Endothelial cell of umbilical vein (primary cell): ENCODE results near the gene PRPF8. TPM values are rescaled to one million over a fixed set of nuclear protein-coding genes. Genes with fewer than 3 reads are reported as not detected.

Source experiments
- BruUV-seq: library from RNA; stranded (reverse); fragments of 400-500 nt; replicated peaks from 2 replicates; lab custom pipeline; 2021; lab: Mats Ljungman, UMichigan
- CTCF ChIA-PET: fragments of 300-600, 350-600 bp; sonication (Branson Sonifier 250); formaldehyde crosslinking; loops from one replicate; lab custom pipeline; 2021; ENCODE audit warnings: antibody characterized with exemption, inconsistent platforms; lab: Charles Lee
- POLR2A ChIA-PET: fragments of 300-600, 350-600 bp; sonication (Branson Sonifier 250); formaldehyde crosslinking; loops from one replicate; lab custom pipeline; 2021; ENCODE audit warnings: antibody characterized with exemption, inconsistent platforms; lab: Charles Lee
- DNase-seq: peaks from one replicate; pipeline ENCODE4 v3.0.0-alpha.2; 2011; ENCODE audit warnings: low read depth, low spot score
- FAIRE-seq: peaks from 2 replicates; lab custom pipeline; 2011; peaks lifted over from hg19 to GRCh38; lab: Jason Lieb, UNC
- H2AFZ ChIP-seq: 2 replicates; pipeline ENCODE4 v1.6.0; 2012; ENCODE audit warnings: low read depth, low read length, control low read depth, inconsistent platforms
- H3K27ac ChIP-seq: 2 replicates; pipeline ENCODE4 v1.5.1; 2011; ENCODE audit warnings: low read depth, mild to moderate bottlenecking, control low read depth, low read length, moderate library complexity; ENCODE audit not compliant: insufficient read depth
- H3K27me3 ChIP-seq, 2 experiments: 2 replicates each; pipeline versions ENCODE4 v1.6.0 to v1.6.1; 2011; ENCODE audit warnings: low read length in 2 of 2, mixed read lengths in 1 of 2; ENCODE audit not compliant: control insufficient read depth in 2 of 2, insufficient read depth in 2 of 2
- H3K36me3 ChIP-seq, 2 experiments: 2 replicates in 1 of 2; 3 replicates in 1 of 2; pipeline ENCODE4 v1.5.1; 2011; ENCODE audit warnings: low read length in 2 of 2, mild to moderate bottlenecking in 1 of 2, moderate library complexity in 1 of 2; ENCODE audit not compliant: control insufficient read depth in 2 of 2, insufficient read depth in 2 of 2; ENCODE audit errors: extremely low read depth in 1 of 2
- H3K4me1 ChIP-seq: 3 replicates; pipeline ENCODE4 v1.5.1; 2011; ENCODE audit warnings: mild to moderate bottlenecking, low read length; ENCODE audit not compliant: control insufficient read depth, insufficient read depth; ENCODE audit errors: extremely low read depth
- H3K4me2 ChIP-seq: 2 replicates; pipeline ENCODE4 v1.6.1; 2011; ENCODE audit warnings: low read length, control low read depth, mixed read lengths; ENCODE audit not compliant: insufficient read depth
- H3K4me3 ChIP-seq, 3 experiments: fragments of 200-600 bp in 1 of 3; sonication (generic), shearing (Covaris generic) in 1 of 3; replicated peaks in 1 of 3; 2 replicates each; pipeline ENCODE4 v1.5.1; 2011 to 2016; ENCODE audit warnings: control low read depth in 3 of 3, low read length in 3 of 3, mild to moderate bottlenecking in 2 of 3, inconsistent platforms in 1 of 3, low read depth in 1 of 3, moderate library complexity in 1 of 3; ENCODE audit not compliant: insufficient read depth in 1 of 3
- H3K79me2 ChIP-seq: 2 replicates; pipeline ENCODE4 v1.6.0; 2012; ENCODE audit warnings: low read length, inconsistent platforms; ENCODE audit not compliant: control insufficient read depth, insufficient read depth
- H3K9ac ChIP-seq: replicated peaks from 2 replicates; pipeline ENCODE3; 2011; ENCODE audit warnings: low read length, control low read depth; ENCODE audit not compliant: insufficient read depth; ENCODE audit errors: extremely low read depth
- H3K9me1 ChIP-seq: replicated peaks from 3 replicates; pipeline ENCODE4 v1.6.0; 2011; ENCODE audit warnings: mild to moderate bottlenecking, low read length; ENCODE audit not compliant: control insufficient read depth, insufficient read depth; ENCODE audit errors: extremely low read depth
- H3K9me3 ChIP-seq: replicated peaks from 2 replicates; pipeline ENCODE4 v1.5.1; 2012; ENCODE audit warnings: low read length, inconsistent platforms; ENCODE audit not compliant: control insufficient read depth, insufficient read depth
- H4K20me1 ChIP-seq: replicated peaks from 2 replicates; pipeline ENCODE3; 2011; ENCODE audit warnings: mild to moderate bottlenecking, low read length; ENCODE audit not compliant: control insufficient read depth, insufficient read depth; ENCODE audit errors: extremely low read depth
- CTCF ChIP-seq, 2 donors: IDR thresholded peaks; 1 replicate in 1 of 2; 2 replicates in 1 of 2; pipeline ENCODE4 v1.5.1; 2011; ENCODE audit warnings: low read length in 2 of 2, mild to moderate bottlenecking in 2 of 2, moderate library complexity in 2 of 2, control low read depth in 1 of 2, inconsistent platforms in 1 of 2, low read depth in 1 of 2; ENCODE audit not compliant: insufficient read depth in 1 of 2; ENCODE audit errors: extremely low read depth in 1 of 2
- EZH2 ChIP-seq: IDR thresholded peaks from 2 replicates; pipeline ENCODE4 v1.6.1; 2012; ENCODE audit warnings: borderline replicate concordance, low read depth, mild to moderate bottlenecking, moderate library complexity, low read length, inconsistent platforms; ENCODE audit not compliant: severe bottlenecking
- FOS ChIP-seq: IDR thresholded peaks from 2 replicates; pipeline ENCODE4 v1.6.1; 2011; ENCODE audit warnings: mild to moderate bottlenecking, low read length, moderate library complexity, borderline replicate concordance; ENCODE audit not compliant: insufficient read depth
- GATA2 ChIP-seq: IDR thresholded peaks from 2 replicates; pipeline ENCODE4 v1.7.0; 2011; ENCODE audit warnings: low read depth, mild to moderate bottlenecking, moderate library complexity, mixed read lengths, low read length; ENCODE audit not compliant: insufficient read length, insufficient read depth
- JUN ChIP-seq: IDR thresholded peaks from 2 replicates; pipeline ENCODE4 v1.6.1; 2011; ENCODE audit warnings: borderline replicate concordance, low read depth; ENCODE audit not compliant: insufficient read length, insufficient read depth
- MAX ChIP-seq: IDR thresholded peaks from 2 replicates; pipeline ENCODE4 v1.6.1; 2011; ENCODE audit not compliant: insufficient read depth, insufficient read length
- MYC ChIP-seq: IDR thresholded peaks from one replicate; pipeline ENCODE4 v1.6.1; 2011; ENCODE audit warnings: mild to moderate bottlenecking, low read depth, low read length
- POLR2A ChIP-seq: IDR thresholded peaks from 2 replicates; pipeline ENCODE4 v1.6.1; 2012; ENCODE audit warnings: low read depth, mild to moderate bottlenecking, control low read depth, low read length
- POLR2AphosphoS5 ChIP-seq: IDR thresholded peaks from 2 replicates; pipeline ENCODE4 v1.6.1; 2012; ENCODE audit warnings: low read depth, mild to moderate bottlenecking, control low read depth, low read length, moderate library complexity; ENCODE audit not compliant: insufficient read depth
- dilution Hi-C: fragments of 300-500 bp; cut with MboI; formaldehyde crosslinking; loops from one replicate; pipeline ENCODE4 v1.15.0; 2019; ENCODE audit warnings: low sequenced_read_pairs; ENCODE audit not compliant: extremely low pct_ligation_motif_present
- intact Hi-C: fragments of 100-400 bp; cut with micrococcal nuclease; formaldehyde crosslinking; loops from one replicate; pipeline ENCODE4 v1.10.0; 2022
- polyA plus RNA-seq, 4 experiments: library from polyadenylated mRNA; depleted of rRNA in 3 of 4; stranded (reverse) in 3 of 4; unstranded in 1 of 4; fragments of >200 nt; gene quantifications; 2 replicates each; pipeline versions ENCODE4 v1.2.1 to v1.2.3, GENCODE V29; 2011 to 2012; ENCODE audit warnings: missing spikeins in 1 of 4
- total RNA-seq: library from RNA; stranded (reverse); gene quantifications from 2 replicates; pipeline ENCODE4 v1.2.3, GENCODE V29; 2021

Gene PRPF8
- total and polyA plus RNA-seq, 2 donors (not counting 3 experiments of a cell fraction or from before 2014, with no cell fraction given) = 215 to 301 TPM

GRCh38 chr17:1697681-1698080 lies 13.0 kb upstream of the PRPF8 start:
- POLR2A ChIA-PET = interaction anchor here (1.1 kb wide), 1 partner anchor 19 kb away, joined by 3 read pairs; no protein-coding TSS in a partner anchor
- no peak for FAIRE-seq
- peak overlapping the region; percentile 96 for H2AFZ ChIP-seq
- TF ChIP-seq POLR2AphosphoS5 (no peak), GATA2 (no peak), EZH2 (no peak), MAX (no peak)
- H3K4me1 ChIP-seq = peaks cover 5% of the 10 kb centered on the region
- DNase-seq = peak; percentile 26
- H3K27ac ChIP-seq = no peak overlapping the region
- dilution Hi-C loops = no loop called here
- H3K9me3 ChIP-seq = no peaks in the 10 kb centered on the region
- intact Hi-C loops = no loop called here
- H3K36me3 ChIP-seq = no peaks in the 10 kb centered on the region
- H4K20me1 ChIP-seq = no peaks in the 10 kb centered on the region
- peak overlapping the region; percentile 22 for H3K4me2 ChIP-seq
- no peaks in the 10 kb centered on the region for H3K79me2 ChIP-seq
- H3K4me3 ChIP-seq = no peak overlapping the region
- H3K27me3 ChIP-seq = no peaks in the 10 kb centered on the region
- H3K9ac ChIP-seq = no peak overlapping the region
- no peaks in the 10 kb centered on the region for H3K9me1 ChIP-seq
- CTCF ChIA-PET = interaction anchor here (0.7 to 2.3 kb wide), 3 partner anchors 16 to 547 kb away, joined by 3 to 8 read pairs (median 3); no protein-coding TSS in a partner anchor
- no TSS peak for BruUV-seq

- no peak for DNase-seq
Observed at GRCh38 chr17:1695365-1695764, 10.7 kb upstream of the PRPF8 start.

More at GRCh38 chr17:1695365-1695764, 10.7 kb upstream of the PRPF8 start:
- ChIA-PET CTCF (no interaction called here), POLR2A (no interaction called here)
- Histone ChIP-seq H3K9me1 (no peaks in the 10 kb centered on the region), H3K27ac (no peak overlapping the region), H3K27me3 (no peaks in the 10 kb centered on the region), H3K4me1 (peaks cover 5% of the 10 kb centered on the region), H4K20me1 (no peaks in the 10 kb centered on the region), H3K79me2 (no peaks in the 10 kb centered on the region), H3K9me3 (no peaks in the 10 kb centered on the region), H3K4me2 (no peak overlapping the region), H2AFZ (no peak overlapping the region), H3K9ac (no peak overlapping the region), H3K36me3 (no peaks in the 10 kb centered on the region), H3K4me3 (no peak overlapping the region)
- BruUV-seq = no TSS peak
- no peak for FAIRE-seq
- no peak for TF ChIP-seq MAX
- no peak for TF ChIP-seq POLR2A
- TF ChIP-seq POLR2AphosphoS5 = no peak
- TF ChIP-seq MYC = no peak
- no peak for TF ChIP-seq FOS
- no peak for TF ChIP-seq EZH2
- TF ChIP-seq CTCF (IDR thresholded peaks at IDR 0.05; ENCODE audit: extremely low read depth in 1 of 2, insufficient read depth in 1 of 2, low read depth in 1 of 2, low read length in 2 of 2) = no peak
- TF ChIP-seq GATA2 = no peak
- no peak for TF ChIP-seq JUN
- dilution Hi-C loops (no loop called here), intact Hi-C loops (no loop called here)
